Testis (tissue), 2 donors: Measurements from ENCODE around the gene SIPA1L2.

Experiments used
- CTCF ChIP-seq, 3 experiments: fragments of 450-650 bp in 2 of 3; fragments of 200-600 bp in 1 of 3; sonication (generic) in 1 of 3; IDR thresholded peaks; one replicate each; pipeline ENCODE4 v1.5.1; 2016 to 2019; ENCODE audit warnings: antibody characterized with exemption in 3 of 3, mild to moderate bottlenecking in 2 of 3, moderate library complexity in 1 of 3
- POLR2A ChIP-seq: fragments of 450-650 bp; IDR thresholded peaks from one replicate; pipeline ENCODE4 v1.6.1; 2017; ENCODE audit warnings: antibody characterized with exemption, mild to moderate bottlenecking, moderate library complexity

GRCh38 chr1:232653789-232654188, 23.9 kb upstream of the SIPA1L2 start:
- no peak for TF ChIP-seq CTCF (IDR thresholded peaks at IDR 0.05)
- TF ChIP-seq POLR2A = no peak
